GM10248 (cell line): ENCODE measurements around the gene TEF.

ENCODE experiments used
- CTCF ChIA-PET: fragments of 300-600 bp; sonication (Branson Sonifier 250); formaldehyde crosslinking; extraction: SDS; loops from one replicate; lab custom pipeline; 2021; ENCODE audit warnings: antibody characterized with exemption; lab: Yijun Ruan, JAX
- POLR2A ChIA-PET: fragments of 350-650 bp; sonication (Branson Sonifier 250); formaldehyde crosslinking; extraction: SDS; loops from one replicate; lab custom pipeline; 2020; ENCODE audit warnings: antibody characterized with exemption; lab: Yijun Ruan, JAX
- DNase-seq: peaks from one replicate; pipeline ENCODE4 v3.0.0; 2012; ENCODE audit errors: extremely low spot score
- CTCF ChIP-seq: IDR thresholded peaks from 2 replicates; pipeline ENCODE4 v1.5.1; 2012; ENCODE audit warnings: mild to moderate bottlenecking, low read depth; ENCODE audit errors: extremely low read depth, missing control alignments, control extremely low read depth

Gene TEF

GRCh38 chr22:41338614-41339212 is 43.0 kb upstream of the TEF start:
- ChIA-PET CTCF (no interaction called here), POLR2A (no interaction called here)
- TF ChIP-seq CTCF: no peak
- no peak for DNase-seq

- no peak for TF ChIP-seq CTCF
- DNase-seq: no peak
- ChIA-PET POLR2A (no interaction called here), CTCF (no interaction called here)
Observed at GRCh38 chr22:41339823-41340222, 41.9 kb upstream of the TEF start.

GRCh38 chr22:41340357-41340756 is 41.4 kb upstream of the TEF start:
- no peak for DNase-seq
- TF ChIP-seq CTCF: no peak
- POLR2A ChIA-PET: no interaction called here
- CTCF ChIA-PET: no interaction called here

- ChIA-PET POLR2A (no interaction called here), CTCF (no interaction called here)
Observed at GRCh38 chr22:41341012-41341411, 40.7 kb upstream of the TEF start.

GRCh38 chr22:41341990-41342389 is 39.8 kb upstream of the TEF start:
- peak; percentile 56 for DNase-seq
- ChIA-PET POLR2A (interaction anchor here (0.6 kb wide), 1 partner anchor 1519 kb away, joined by 3 read pairs; no protein-coding TSS in a partner anchor), CTCF (no interaction called here)
- no peak for TF ChIP-seq CTCF

More at GRCh38 chr22:41341012-41341411, 40.7 kb upstream of the TEF start:
- no peak for DNase-seq
- no peak for TF ChIP-seq CTCF

- ChIA-PET POLR2A (no interaction called here), CTCF (interaction anchor here (1.3 kb wide), 1 partner anchor 10 kb away, joined by 3 read pairs; no protein-coding TSS in a partner anchor)
- no peak for DNase-seq
- no peak for TF ChIP-seq CTCF
Observed at GRCh38 chr22:41343300-41343699, 38.4 kb upstream of the TEF start.
